SK-N-SH treated with all-trans-retinoic acid at 6 μM for 48 hours (cell line): ENCODE data around the gene ANXA8L1.
"Not testable (repeated sequence)": the region's sequence is repeated elsewhere in the genome, so short reads cannot be mapped to it uniquely, and the experiment has no call there.

ENCODE experiments used
- ARNTL ChIP-seq: fragments of 450-650 bp; formaldehyde crosslinking; IDR thresholded peaks from 2 replicates; pipeline ENCODE4 v1.5.0; 2020; ENCODE audit warnings: low read depth, mild to moderate bottlenecking, moderate library complexity, borderline replicate concordance
- GLIS3 ChIP-seq: fragments of 250-450 bp; sonication (Bioruptor Pico); IDR thresholded peaks from 2 replicates; pipeline ENCODE4 v1.5.0; 2020; ENCODE audit warnings: mild to moderate bottlenecking, moderate library complexity
- OSR1 ChIP-seq: fragments of 250-450 bp; sonication (Bioruptor Pico); IDR thresholded peaks from 2 replicates; pipeline ENCODE4 v1.8.0; 2022; ENCODE audit warnings: moderate library complexity, mild to moderate bottlenecking, inconsistent platforms
- PATZ1 ChIP-seq: fragments of 250-450 bp; sonication (Bioruptor Pico); IDR thresholded peaks from 2 replicates; pipeline ENCODE4 v1.8.0; 2020; ENCODE audit warnings: mild to moderate bottlenecking, moderate library complexity, borderline replicate concordance
- RARB ChIP-seq: fragments of 250-450 bp; sonication (Bioruptor Pico); IDR thresholded peaks from 2 replicates; pipeline ENCODE4 v1.8.0; 2021; ENCODE audit warnings: mild to moderate bottlenecking, moderate library complexity
- SNAI2 ChIP-seq: fragments of 250-450 bp; sonication (Bioruptor Pico); IDR thresholded peaks from 2 replicates; pipeline ENCODE4 v1.5.0; 2020; ENCODE audit warnings: mild to moderate bottlenecking, moderate library complexity
- TCF4 ChIP-seq: fragments of 250-450 bp; sonication (Bioruptor Pico); IDR thresholded peaks from 2 replicates; pipeline ENCODE4 v1.8.0; 2021; ENCODE audit warnings: mild to moderate bottlenecking, moderate library complexity, borderline replicate concordance
- TOX ChIP-seq: fragments of 250-450 bp; sonication (Bioruptor Pico); IDR thresholded peaks from 2 replicates; pipeline ENCODE4 v1.8.0; 2021; ENCODE audit warnings: mild to moderate bottlenecking, moderate library complexity, borderline replicate concordance
- TSHZ2 ChIP-seq: fragments of 250-450 bp; sonication (Bioruptor Pico); IDR thresholded peaks from 2 replicates; pipeline ENCODE4 v1.5.0; 2020; ENCODE audit warnings: mild to moderate bottlenecking, moderate library complexity
- ZFP3 ChIP-seq: fragments of 250-450 bp; sonication (Bioruptor Pico); IDR thresholded peaks from 2 replicates; pipeline ENCODE4 v1.5.0; 2020; ENCODE audit warnings: mild to moderate bottlenecking, moderate library complexity
- ZNF565 ChIP-seq: fragments of 450-650 bp; formaldehyde crosslinking; conservative IDR thresholded peaks from 2 replicates; pipeline ENCODE4 v1.5.0; 2020; ENCODE audit warnings: low read depth, mild to moderate bottlenecking, moderate library complexity
- TF ChIP-seq, protein P1 (sequence below): fragments of 250-450 bp; sonication (Bioruptor Pico); IDR thresholded peaks from 2 replicates; pipeline ENCODE4 v1.5.1; 2021; ENCODE audit warnings: mild to moderate bottlenecking, moderate library complexity

- TF ChIP-seq PATZ1; ZNF565 (CRISPR knock-in tag); GLIS3 (CRISPR knock-in tag); TOX (CRISPR knock-in tag); ZFP3 (CRISPR knock-in tag); TSHZ2; SNAI2; RARB (CRISPR knock-in tag); TCF4 (CRISPR knock-in tag); ARNTL (CRISPR knock-in tag); OSR1 (CRISPR knock-in tag): not testable (repeated sequence)
- TF ChIP-seq, protein P1, sequence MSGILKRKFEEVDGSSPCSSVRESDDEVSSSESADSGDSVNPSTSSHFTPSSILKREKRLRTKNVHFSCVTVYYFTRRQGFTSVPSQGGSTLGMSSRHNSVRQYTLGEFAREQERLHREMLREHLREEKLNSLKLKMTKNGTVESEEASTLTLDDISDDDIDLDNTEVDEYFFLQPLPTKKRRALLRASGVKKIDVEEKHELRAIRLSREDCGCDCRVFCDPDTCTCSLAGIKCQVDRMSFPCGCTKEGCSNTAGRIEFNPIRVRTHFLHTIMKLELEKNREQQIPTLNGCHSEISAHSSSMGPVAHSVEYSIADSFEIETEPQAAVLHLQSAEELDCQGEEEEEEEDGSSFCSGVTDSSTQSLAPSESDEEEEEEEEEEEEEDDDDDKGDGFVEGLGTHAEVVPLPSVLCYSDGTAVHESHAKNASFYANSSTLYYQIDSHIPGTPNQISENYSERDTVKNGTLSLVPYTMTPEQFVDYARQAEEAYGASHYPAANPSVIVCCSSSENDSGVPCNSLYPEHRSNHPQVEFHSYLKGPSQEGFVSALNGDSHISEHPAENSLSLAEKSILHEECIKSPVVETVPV (CRISPR knock-in tag): not testable (repeated sequence)
Measured at GRCh38 chr10:46367209-46367608, 8.4 kb upstream of the ANXA8L1 start.
